Fibroblast of lung (primary cell): ENCODE data around the gene MEF2A. TPM values are rescaled to one million over a fixed set of nuclear protein-coding genes. Genes with fewer than 3 reads are reported as not detected.
A peak's percentile ranks its signal among the peaks of the same experiment; 100 is the strongest.

Source experiments
- DNase-seq, 2 donors: peaks; one replicate each; pipeline versions ENCODE4 v3.0.0 to v3.0.0-alpha.2; 2010; ENCODE audit warnings: low read depth in 2 of 2
- H2AFZ ChIP-seq: 2 replicates; pipeline ENCODE4 v1.5.1; 2012; ENCODE audit warnings: low read length, control low read depth, inconsistent platforms
- H3K27ac ChIP-seq: 2 replicates; pipeline ENCODE4 v1.5.1; 2011; ENCODE audit warnings: low read length, control low read depth; ENCODE audit not compliant: insufficient read depth
- H3K27me3 ChIP-seq: 2 replicates; pipeline ENCODE4 v1.5.1; 2011; ENCODE audit warnings: mild to moderate bottlenecking, low read length; ENCODE audit not compliant: control insufficient read depth, insufficient read depth
- H3K36me3 ChIP-seq: 2 replicates; pipeline ENCODE4 v1.5.1; 2011; ENCODE audit warnings: low read length; ENCODE audit not compliant: control insufficient read depth, insufficient read depth
- H3K4me1 ChIP-seq: 2 replicates; pipeline ENCODE4 v1.5.1; 2011; ENCODE audit warnings: low read length; ENCODE audit not compliant: control insufficient read depth, insufficient read depth; ENCODE audit errors: extremely low read depth
- H3K4me2 ChIP-seq: 2 replicates; pipeline ENCODE4 v1.5.1; 2011; ENCODE audit warnings: low read length, control low read depth; ENCODE audit not compliant: insufficient read depth; ENCODE audit errors: extremely low read depth
- H3K4me3 ChIP-seq, 4 experiments: fragments of 200-600 bp in 1 of 4; sonication (generic) in 1 of 4; replicated peaks in 1 of 4; 2 replicates each; pipeline ENCODE4 v1.5.1; 2011 to 2016; ENCODE audit warnings: low read length in 4 of 4, low read depth in 3 of 4, mild to moderate bottlenecking in 3 of 4, control low read depth in 2 of 4, inconsistent platforms in 1 of 4, mixed read lengths in 1 of 4; ENCODE audit not compliant: insufficient read depth in 1 of 4; ENCODE audit errors: control extremely low read depth in 1 of 4
- H3K79me2 ChIP-seq: 2 replicates; pipeline ENCODE4 v1.5.1; 2012; ENCODE audit warnings: mild to moderate bottlenecking, low read length, inconsistent platforms; ENCODE audit not compliant: control insufficient read depth, insufficient read depth
- H3K9ac ChIP-seq: 2 replicates; pipeline ENCODE4 v1.5.1; 2011; ENCODE audit warnings: mild to moderate bottlenecking, low read length, control low read depth; ENCODE audit not compliant: insufficient read depth
- H3K9me3 ChIP-seq: 2 replicates; pipeline ENCODE4 v1.5.1; 2012; ENCODE audit warnings: low read depth, low read length; ENCODE audit not compliant: control insufficient read depth, insufficient read depth
- H4K20me1 ChIP-seq: 2 replicates; pipeline ENCODE4 v1.5.1; 2011; ENCODE audit warnings: low read length; ENCODE audit not compliant: control insufficient read depth, insufficient read depth; ENCODE audit errors: extremely low read depth
- CTCF ChIP-seq, 2 donors: IDR thresholded peaks in 1 of 2; conservative IDR thresholded peaks in 1 of 2; 1 replicate in 1 of 2; 2 replicates in 1 of 2; pipeline ENCODE4 v1.5.1; 2011 to 2012; ENCODE audit warnings: low read length in 2 of 2, control low read depth in 1 of 2, inconsistent platforms in 1 of 2, low read depth in 1 of 2, mild to moderate bottlenecking in 1 of 2
- EZH2 ChIP-seq: IDR thresholded peaks from 2 replicates; pipeline ENCODE4 v1.5.1; 2012; ENCODE audit warnings: low read length, control low read depth, mild to moderate bottlenecking; ENCODE audit errors: missing control alignments
- polyA plus RNA-seq, 2 donors: library from polyadenylated mRNA; depleted of rRNA in 1 of 2; stranded (reverse) in 1 of 2; unstranded in 1 of 2; fragments of >200 nt; gene quantifications; 2 replicates each; pipeline ENCODE4 v1.2.1, GENCODE V29; 2011 to 2012; ENCODE audit warnings: missing spikeins in 1 of 2
- total RNA-seq: library from RNA; depleted of rRNA; stranded (reverse); fragments of >200 nt; gene quantifications from 2 replicates; pipeline ENCODE4 v1.2.1, GENCODE V29; 2014

MEF2A gene
- total and polyA plus RNA-seq, 2 donors (not counting 1 experiment from before 2014, with no cell fraction given) = 24.6 to 40.4 TPM

- Histone ChIP-seq H3K4me2 (peak overlapping the region; percentile 49), H3K27me3 (no peaks in the 10 kb centered on the region), H3K9ac (no peak overlapping the region), H4K20me1 (no peaks in the 10 kb centered on the region), H2AFZ (no peak overlapping the region), H3K36me3 (peaks cover 8% of the 10 kb centered on the region), H3K27ac (peak overlapping the region; percentile 33), H3K4me1 (peaks cover 16% of the 10 kb centered on the region), H3K4me3 (no peak overlapping the region), H3K79me2 (no peaks in the 10 kb centered on the region), H3K9me3 (no peaks in the 10 kb centered on the region)
- peak; percentile 91 to 95 for DNase-seq
- TF ChIP-seq EZH2 (no peak), CTCF (conservative IDR thresholded peaks at IDR 0.05 in 1 of 2, IDR thresholded peaks at IDR 0.05 in 1 of 2; ENCODE audit: low read depth in 1 of 2, low read length in 2 of 2) (no peak)
These were observed 142.8 kb downstream of the MEF2A start for GRCh38 chr15:99708563-99708962.

- DNase-seq = no peak
- H3K79me2 ChIP-seq = no peaks in the 10 kb centered on the region
- H3K4me2 ChIP-seq = peak overlapping the region; percentile 42
- no peaks in the 10 kb centered on the region for H3K9me3 ChIP-seq
- no peak overlapping the region for H3K9ac ChIP-seq
- TF ChIP-seq EZH2 (no peak), CTCF (conservative IDR thresholded peaks at IDR 0.05 in 1 of 2, IDR thresholded peaks at IDR 0.05 in 1 of 2; ENCODE audit: low read depth in 1 of 2, low read length in 2 of 2) (no peak)
- no peak overlapping the region for H3K4me3 ChIP-seq
- no peaks in the 10 kb centered on the region for H3K27me3 ChIP-seq
- H3K27ac ChIP-seq = peak overlapping the region; percentile 33
- peaks cover 13% of the 10 kb centered on the region for H3K4me1 ChIP-seq
- H2AFZ ChIP-seq = no peak overlapping the region
- H3K36me3 ChIP-seq = peaks cover 8% of the 10 kb centered on the region
- no peaks in the 10 kb centered on the region for H4K20me1 ChIP-seq
These were observed 143.6 kb downstream of the MEF2A start for GRCh38 chr15:99709243-99709986.

GRCh38 chr15:99711625-99712024, 145.8 kb downstream of the MEF2A start:
- H2AFZ ChIP-seq = no peak overlapping the region
- no peaks in the 10 kb centered on the region for H3K27me3 ChIP-seq
- no peak overlapping the region for H3K4me2 ChIP-seq
- TF ChIP-seq EZH2 = no peak
- no peak for TF ChIP-seq CTCF (conservative IDR thresholded peaks at IDR 0.05 in 1 of 2, IDR thresholded peaks at IDR 0.05 in 1 of 2; ENCODE audit: low read depth in 1 of 2, low read length in 2 of 2)
- no peak overlapping the region for H3K9ac ChIP-seq
- H3K9me3 ChIP-seq = no peaks in the 10 kb centered on the region
- H3K4me1 ChIP-seq = peaks cover 15% of the 10 kb centered on the region
- H4K20me1 ChIP-seq = no peaks in the 10 kb centered on the region
- H3K27ac ChIP-seq = no peak overlapping the region
- H3K36me3 ChIP-seq = peaks cover 8% of the 10 kb centered on the region
- H3K79me2 ChIP-seq = no peaks in the 10 kb centered on the region
- no peak for DNase-seq
- H3K4me3 ChIP-seq = no peak overlapping the region
